NCI-H1105 treated with DMSO at 0.1 percent for 48 hours (cell line): ENCODE measurements around the gene EVA1C.
"Not testable (repeated sequence)": the region's sequence is repeated elsewhere in the genome, so short reads cannot be mapped to it uniquely, and the experiment has no call there.

Source experiments
- DNase-seq: peaks from one replicate; lab custom pipeline; 2025; lab: John Stamatoyannopoulos, UW

The EVA1C gene

DNA sequence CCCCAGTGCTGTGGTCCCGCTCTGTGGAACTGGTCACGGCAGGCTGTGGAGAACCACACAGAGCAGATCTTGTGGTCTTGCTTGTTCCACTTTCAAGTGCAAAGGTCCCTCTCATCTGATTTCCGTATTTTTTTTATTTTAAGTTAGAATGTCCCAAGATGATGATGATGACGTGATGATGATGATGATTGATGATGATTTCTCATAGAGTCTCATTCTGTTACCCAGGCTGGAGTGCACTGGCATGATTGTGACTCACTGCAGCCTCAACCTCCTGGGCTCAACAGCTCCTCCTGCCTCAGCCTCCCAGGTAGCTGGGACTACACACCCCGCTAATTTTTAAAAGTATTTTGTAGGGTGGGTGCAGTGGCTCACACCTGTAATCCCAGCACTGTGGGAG is 12.2 kb downstream of the EVA1C start:
- no peak for DNase-seq

- no peak for DNase-seq
Observed at GRCh38 chr21:32425628-32426027, 13.1 kb downstream of the EVA1C start.

- no peak for DNase-seq
Observed at GRCh38 chr21:32426066-32426465, 13.6 kb downstream of the EVA1C start.

DNA sequence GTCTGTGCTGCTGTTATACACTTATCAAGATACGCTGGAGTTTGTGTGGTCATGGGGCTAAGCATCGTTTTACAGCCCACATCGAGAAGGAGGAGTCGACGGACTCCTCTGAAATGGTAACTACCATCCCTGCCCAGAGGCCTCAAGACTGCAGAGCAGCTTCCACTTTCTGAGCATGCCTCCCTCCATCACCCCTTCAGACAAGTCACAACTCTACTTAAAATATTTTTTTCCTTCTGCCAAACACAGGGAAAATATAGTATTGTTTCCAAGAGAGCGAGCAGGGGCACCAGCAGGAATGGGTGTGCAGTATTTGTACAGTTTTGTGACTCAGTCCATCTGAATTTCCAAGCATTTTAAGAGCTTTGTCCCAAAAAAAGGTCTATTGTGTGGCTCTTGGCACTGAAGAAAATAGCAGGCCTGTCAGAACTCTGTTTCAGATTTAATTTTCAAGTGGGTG is 14.1 kb downstream of the EVA1C start:
- DNase-seq, result no peak

- no peak for DNase-seq
Observed at GRCh38 chr21:32427958-32428623, 15.6 kb downstream of the EVA1C start.

DNA sequence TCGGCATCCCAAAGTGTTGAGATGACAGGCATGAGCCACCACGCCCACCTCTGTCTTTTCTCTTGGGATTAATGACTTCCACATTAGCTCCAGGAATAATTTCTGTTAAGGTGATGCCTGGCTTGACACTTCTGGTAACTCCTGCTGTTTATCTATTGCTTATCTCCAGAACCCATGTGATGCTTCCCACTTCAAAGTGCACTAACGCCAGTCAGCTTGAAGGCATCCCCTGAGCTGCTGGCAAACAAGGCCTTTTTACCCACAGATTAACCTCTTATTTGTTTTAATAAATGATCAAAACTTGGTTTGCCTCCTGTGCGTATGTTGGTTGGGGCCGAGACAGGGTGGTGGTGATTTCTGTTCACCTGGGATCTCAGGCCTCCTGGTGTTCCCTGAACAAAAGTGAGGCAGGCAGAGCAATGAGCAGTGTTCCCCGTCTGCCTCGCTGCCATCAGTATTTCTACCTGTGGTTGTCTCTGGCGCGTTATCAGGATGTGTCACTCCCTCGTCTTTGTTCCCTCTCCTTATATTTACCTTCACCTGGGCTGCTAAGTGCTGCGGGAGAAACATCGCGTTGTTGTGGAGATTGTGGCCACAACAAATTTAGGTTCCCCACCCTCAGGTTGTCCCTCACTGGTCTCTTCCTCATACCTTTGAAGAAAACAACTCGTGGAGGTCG is 20.6 kb downstream of the EVA1C start:
- DNase-seq, result not testable (repeated sequence)

- DNase-seq, result no peak
Observed at GRCh38 chr21:32437729-32438128, 25.2 kb downstream of the EVA1C start.

- DNase-seq, result no peak
Observed at GRCh38 chr21:32442566-32443318, 30.2 kb downstream of the EVA1C start.

DNA sequence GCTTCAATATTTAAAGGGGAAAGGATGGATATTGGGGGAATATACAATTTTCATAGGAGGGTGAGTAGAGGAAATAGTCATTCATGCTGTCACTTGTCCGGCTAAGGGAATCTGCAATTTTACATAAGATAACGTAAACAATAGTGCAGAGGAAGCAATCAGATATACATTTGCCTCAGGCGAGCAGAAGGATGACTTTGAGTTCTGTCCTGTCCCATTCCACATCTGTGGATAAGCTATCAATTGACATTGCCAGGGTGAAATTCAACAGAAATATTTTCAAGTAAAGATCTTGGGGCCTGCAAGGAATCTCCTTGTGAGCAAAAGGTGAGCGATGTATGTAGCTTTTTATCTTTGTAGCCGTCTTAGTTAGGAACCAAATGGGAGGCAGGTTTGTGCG is 32.6 kb downstream of the EVA1C start:
- DNase-seq, result no peak

DNA sequence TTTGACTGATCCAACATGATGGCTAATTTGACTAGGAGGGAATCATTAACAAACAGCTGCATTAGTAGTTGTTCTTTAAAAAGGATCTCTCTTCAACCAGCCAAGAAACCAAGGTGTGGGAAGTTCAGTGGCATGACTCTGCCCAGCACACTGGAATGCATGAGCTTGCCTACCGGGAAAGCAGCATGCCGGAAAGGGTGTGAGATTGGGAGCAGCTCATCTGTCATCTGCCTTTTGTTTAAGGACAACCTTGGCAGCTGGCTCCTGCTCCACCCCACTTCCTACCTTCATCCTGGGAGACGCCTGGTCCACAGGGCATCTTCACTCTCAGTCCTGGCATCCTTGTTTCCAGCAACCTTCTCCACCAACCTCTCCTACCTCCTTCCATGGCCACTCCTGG is 33.9 kb downstream of the EVA1C start:
- not testable (repeated sequence) for DNase-seq

DNA sequence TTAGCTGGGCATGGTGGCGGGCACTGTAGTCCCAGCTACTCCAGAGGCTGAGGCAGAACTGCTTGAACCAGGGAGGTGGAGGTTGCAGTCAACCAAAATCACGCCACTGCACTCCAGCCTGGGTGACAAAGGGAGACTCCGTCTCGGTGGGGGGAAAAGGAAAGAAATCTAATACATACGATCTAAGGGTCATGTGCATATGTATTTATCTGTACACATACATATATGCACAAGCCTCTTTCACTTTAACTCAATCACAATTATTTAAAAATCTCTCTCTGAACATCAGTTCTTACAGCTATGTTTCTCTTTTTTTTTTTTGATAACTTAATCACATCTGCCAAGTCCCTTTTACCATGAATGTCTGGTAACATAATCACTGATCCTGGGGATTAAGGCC is 34.7 kb downstream of the EVA1C start:
- DNase-seq, result no peak

DNA sequence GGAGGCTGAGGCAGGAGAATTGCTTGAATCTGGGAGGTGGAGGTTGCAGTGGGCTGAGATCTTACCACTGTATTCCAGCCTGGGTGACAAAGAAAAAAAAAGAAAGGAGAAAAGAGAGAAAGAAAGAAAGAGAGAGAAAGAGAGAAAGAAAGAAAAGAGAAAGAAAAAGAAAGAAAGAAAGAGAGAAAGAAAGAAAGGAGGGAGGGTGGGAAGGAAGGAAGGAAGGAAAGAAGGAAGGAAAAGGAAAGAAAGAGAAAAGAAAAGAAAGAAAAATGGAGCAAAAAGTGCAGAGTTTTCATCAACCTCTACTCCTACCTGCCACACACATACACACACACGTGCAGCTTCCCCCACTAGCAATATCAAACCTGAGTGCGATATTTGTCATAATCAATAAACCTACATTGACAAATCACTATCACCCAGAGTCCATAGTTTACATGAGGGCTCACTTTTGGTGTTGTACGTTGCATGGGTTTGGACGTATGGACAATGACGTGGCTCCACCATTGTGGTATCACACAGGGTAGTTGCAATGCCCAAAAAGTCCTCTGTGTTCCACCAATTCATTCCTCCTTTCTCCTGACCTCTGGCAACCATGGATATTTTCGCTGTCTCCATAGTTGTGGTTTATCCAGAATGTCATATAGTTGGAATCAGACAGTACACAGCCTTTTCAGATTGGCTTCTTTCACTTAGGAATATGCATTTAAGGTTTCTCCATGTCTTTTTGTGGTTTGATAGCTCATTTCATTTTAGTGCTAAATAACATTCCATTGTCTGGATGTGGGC is 36.5 kb downstream of the EVA1C start:
- DNase-seq, result no peak

DNA sequence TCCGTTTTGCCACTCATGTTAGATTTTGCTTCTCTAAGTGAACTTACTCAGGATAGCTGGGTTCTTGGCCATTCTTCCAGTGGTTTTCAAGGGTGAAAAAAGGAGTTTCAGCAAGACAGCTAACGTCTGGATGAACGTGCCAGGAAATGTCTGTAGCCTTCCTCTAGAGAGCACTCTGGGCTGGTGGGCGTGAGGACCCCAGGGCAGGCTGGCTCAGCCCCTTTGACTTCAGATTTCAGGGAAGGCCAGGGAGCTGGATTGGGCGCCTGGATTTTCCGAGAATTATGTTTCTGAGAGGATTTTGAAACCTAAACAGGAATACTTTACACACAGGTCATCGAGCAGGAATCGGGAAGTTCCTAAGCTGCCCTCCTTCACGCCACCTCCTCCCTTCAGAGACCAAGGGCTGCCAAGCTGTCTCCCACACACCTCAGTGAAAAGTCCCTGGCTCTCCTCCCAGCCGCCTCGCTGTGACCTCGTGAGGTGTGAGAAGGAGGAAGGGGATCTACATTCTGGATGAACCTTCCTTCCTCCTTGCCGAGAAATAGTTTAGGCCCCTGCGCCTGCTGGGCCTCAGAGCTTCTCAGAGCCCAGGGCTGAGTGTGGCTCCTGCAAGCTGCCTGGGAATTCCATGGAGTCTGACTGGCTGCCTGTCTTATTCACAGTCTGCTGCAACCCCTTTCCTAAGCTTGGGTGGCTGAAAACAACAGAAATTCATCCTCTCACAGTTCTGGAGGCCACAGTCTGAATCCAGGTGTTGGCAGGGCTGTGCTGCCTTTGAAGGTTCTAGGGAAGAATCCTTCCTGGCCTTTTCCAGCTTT is 38.6 kb downstream of the EVA1C start:
- not testable (repeated sequence) for DNase-seq

DNA sequence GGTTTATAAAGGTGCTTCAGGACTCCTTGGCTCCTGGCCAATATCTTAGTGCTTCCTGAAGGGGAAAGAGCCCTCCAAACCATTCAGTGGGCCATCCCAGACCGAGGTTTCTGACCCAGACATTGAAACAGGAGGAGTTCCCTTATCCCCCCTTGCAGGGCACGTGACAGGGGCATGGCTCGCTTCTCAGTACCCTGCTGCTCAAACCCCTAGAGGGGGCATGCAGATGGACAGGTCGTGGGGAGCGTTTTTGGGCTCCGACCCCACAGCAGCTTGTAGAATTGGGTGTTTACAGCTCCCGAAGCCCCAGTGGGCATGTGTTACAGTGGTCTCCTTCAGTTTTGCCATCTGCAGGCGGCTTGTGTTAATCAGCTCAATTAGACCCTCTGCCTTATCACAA is 39.7 kb downstream of the EVA1C start:
- not testable (repeated sequence) for DNase-seq

GRCh38 chr21:32452641-32453040 is 40.1 kb downstream of the EVA1C start:
- DNase-seq, result no peak

DNA sequence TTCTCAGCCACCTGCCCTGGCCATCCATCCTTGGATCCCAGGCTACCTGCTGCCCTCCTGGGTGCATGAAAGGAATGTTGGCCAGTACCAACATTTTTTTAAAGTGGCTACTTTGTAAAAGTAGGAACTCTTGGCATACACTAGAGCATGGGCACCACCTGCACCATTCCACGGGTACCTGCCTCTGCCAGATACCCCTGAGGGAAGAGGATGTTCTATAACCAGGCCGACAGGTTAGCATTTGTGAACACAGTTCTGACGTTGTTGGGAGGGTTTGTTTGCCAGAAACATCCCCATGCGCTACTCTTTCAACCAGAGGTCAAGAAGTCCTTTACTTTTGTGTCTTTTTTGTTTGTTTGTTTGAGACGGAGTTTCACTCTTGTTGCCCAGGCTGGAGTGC is 43.0 kb downstream of the EVA1C start:
- no peak for DNase-seq

DNA sequence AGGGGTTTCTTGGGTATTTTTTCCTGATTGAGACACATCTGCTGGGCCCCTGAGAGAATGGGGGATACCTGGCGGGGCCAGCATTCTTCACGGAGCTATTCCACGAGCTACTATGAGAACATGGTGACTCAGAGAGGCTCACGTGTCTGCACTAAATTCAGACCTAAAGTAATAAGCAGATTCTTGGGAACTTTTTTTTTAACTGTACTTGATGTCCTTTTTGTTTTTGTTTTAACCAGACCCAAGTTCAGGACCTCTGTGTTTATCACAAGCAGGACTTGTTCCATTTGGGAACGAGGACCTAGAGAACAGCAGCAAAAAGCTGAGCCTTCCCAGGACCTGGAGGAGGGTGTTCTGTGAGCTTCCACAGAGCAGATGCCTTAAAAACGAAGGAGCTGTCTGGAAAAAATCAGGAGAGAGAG is 44.0 kb downstream of the EVA1C start:
- no peak for DNase-seq

DNA sequence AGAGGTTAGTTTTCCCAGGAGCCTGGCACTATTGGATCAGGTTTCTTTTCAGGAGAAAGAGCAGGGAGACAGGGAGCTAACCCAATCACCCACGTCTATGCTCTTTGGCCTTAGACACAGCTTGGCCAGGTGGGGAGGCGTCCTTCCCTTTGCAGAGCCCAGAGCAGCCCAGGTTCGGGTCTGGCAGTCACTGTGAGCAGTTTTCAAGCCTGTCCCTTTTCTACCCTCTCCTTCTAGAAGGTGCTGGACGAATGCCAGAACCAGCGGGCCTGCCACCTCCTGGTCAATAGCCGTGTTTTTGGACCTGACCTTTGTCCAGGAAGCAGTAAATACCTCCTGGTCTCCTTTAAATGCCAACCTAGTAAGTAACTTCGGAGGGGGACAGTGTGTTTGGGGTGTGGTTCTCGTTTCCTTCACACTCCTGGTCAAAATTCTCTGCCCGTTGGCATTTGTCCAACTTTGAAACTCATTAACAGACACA is 44.9 kb downstream of the EVA1C start:
- DNase-seq, result peak; percentile 19

GRCh38 chr21:32457962-32458361 is 45.5 kb downstream of the EVA1C start:
- DNase-seq, result no peak

DNA sequence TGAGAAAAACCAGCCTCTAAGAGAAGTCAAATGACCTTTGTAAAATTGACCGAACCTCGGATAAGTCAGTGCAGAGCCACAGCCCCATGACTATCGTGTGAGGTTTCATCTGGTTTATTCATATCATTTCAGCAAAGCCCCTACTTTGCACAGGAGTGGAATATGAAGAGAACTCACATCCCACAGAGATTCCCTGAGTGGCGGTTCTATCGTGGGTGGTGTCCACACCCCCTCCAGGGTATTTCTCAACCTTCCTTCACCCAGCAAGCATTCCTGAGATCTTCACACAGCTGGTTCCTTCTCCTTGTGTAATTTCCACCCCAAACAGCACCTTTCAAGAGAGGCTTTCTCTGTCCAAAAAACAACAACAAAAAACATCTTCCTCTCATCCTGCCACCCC is 47.5 kb downstream of the EVA1C start:
- DNase-seq, result no peak

GRCh38 chr21:32461503-32461902 is 49.0 kb downstream of the EVA1C start:
- no peak for DNase-seq
